ENCODE data around the gene REST. TPM values are rescaled to one million over a fixed set of nuclear protein-coding genes. Genes with fewer than 3 reads are reported as not detected.

The REST gene
- total RNA-seq, 1 experiment from 2014 or later = 98.1 TPM

- Histone ChIP-seq H3K79me1 (ENCODE audit: insufficient read depth, low read depth, low read length, poor library complexity, severe bottlenecking) (no peaks in the 10 kb centered on the region), H2AK5ac (ENCODE audit: insufficient read length, low read length) (no peak overlapping the region), H3K4me1 (ENCODE audit: insufficient read depth, low read length) (no peaks in the 10 kb centered on the region), H3K18ac (ENCODE audit: insufficient read length, low read depth, low read length) (no peak overlapping the region), H2BK5ac (ENCODE audit: insufficient read length, low read length) (no peak overlapping the region), H4K91ac (ENCODE audit: insufficient read length, low read depth, low read length) (no peak overlapping the region), H2BK15ac (ENCODE audit: low read depth, low read length) (no peak overlapping the region), H3K9me3 (ENCODE audit: control insufficient read depth, low read depth, low read length) (no peaks in the 10 kb centered on the region), H3K27me3 (ENCODE audit: insufficient read depth, low read length) (no peaks in the 10 kb centered on the region), H3K14ac (ENCODE audit: insufficient read depth, low read length) (no peak overlapping the region), H3K79me2 (ENCODE audit: insufficient read depth, low read length) (no peaks in the 10 kb centered on the region), H3K4ac (ENCODE audit: low read depth, low read length) (no peak overlapping the region), H3K4me2 (ENCODE audit: insufficient read depth, insufficient read length, low read length) (no peak overlapping the region), H3K23me2 (ENCODE audit: insufficient read length, low read depth, low read length, poor library complexity, severe bottlenecking) (no peaks in the 10 kb centered on the region), H3T11ph (ENCODE audit: low read length) (no peak overlapping the region), H4K20me1 (ENCODE audit: control insufficient read depth, insufficient read depth, insufficient read length) (no peaks in the 10 kb centered on the region), H2BK120ac (ENCODE audit: low read depth, low read length, poor library complexity, severe bottlenecking) (no peak overlapping the region), H2AFZ (ENCODE audit: low read length) (no peak overlapping the region), H2BK20ac (ENCODE audit: low read depth, low read length, poor library complexity, severe bottlenecking) (no peak overlapping the region), H4K5ac (ENCODE audit: insufficient read length, low read depth, low read length) (no peak overlapping the region), H4K8ac (replicated peaks; ENCODE audit: insufficient read length, low read depth, low read length) (no peak overlapping the region), H3K27ac (ENCODE audit: insufficient read length, low read depth, low read length) (no peak overlapping the region), H2BK12ac (ENCODE audit: insufficient read length, low read depth, low read length) (no peak overlapping the region), H3K56ac (ENCODE audit: insufficient read length, low read depth, low read length) (no peak overlapping the region), H3K9ac (ENCODE audit: extremely low read depth, insufficient read length, low read length) (no peak overlapping the region), H3K23ac (ENCODE audit: insufficient read length, low read depth, low read length) (no peak overlapping the region)
- no peak for DNase-seq
- Mint-ChIP-seq H3K27me3 (ENCODE audit: low read depth) (no peaks in the 10 kb centered on the region), H3K4me3 (no peak overlapping the region), H3K36me3 (ENCODE audit: insufficient read depth in 1 of 3, low read depth in 3 of 3) (peaks cover 0 to 13% (median 10%) of the 10 kb centered on the region in 3 experiments; a peak in 4 of 7 replicates), H3K9me3 (no peaks in the 10 kb centered on the region), H3K4me1 (no peaks in the 10 kb centered on the region), H3K27ac (no peak overlapping the region)
- TF ChIP-seq CTCF (conservative IDR thresholded peaks at IDR 0.05) = no peak
- no CpG with 5 or more reads among the region's 3 CpGs for WGBS (ENCODE audit: extremely low coverage, insufficient read length, low lambda C conversion rate)
These were observed 33.7 kb downstream of the REST start for GRCh38 chr4:56941403-56941802.

Measured in H9 (cell line).